Neural crest cell (in vitro differentiated cells): Measurements from ENCODE around the gene TEX261. TPM values are rescaled to one million over a fixed set of nuclear protein-coding genes. Genes with fewer than 3 reads are reported as not detected.

Source experiments
- DNase-seq: peaks from one replicate; pipeline ENCODE4 v3.0.0; 2021; ENCODE audit warnings: low read depth, mixed read lengths, low spot score
- H3K27ac Mint-ChIP-seq: one replicate; pipeline ENCODE4 v1.8.0; 2021; ENCODE audit warnings: mild to moderate bottlenecking, mixed read lengths; ENCODE audit not compliant: unreplicated experiment
- H3K27me3 Mint-ChIP-seq: 2 replicates; pipeline ENCODE4 v1.8.0; 2021; ENCODE audit warnings: low read depth, mild to moderate bottlenecking, mixed read lengths
- H3K36me3 Mint-ChIP-seq: 2 replicates; pipeline ENCODE4 v1.8.0; 2021; ENCODE audit warnings: low read depth, mild to moderate bottlenecking, mixed read lengths
- H3K4me1 Mint-ChIP-seq: 2 replicates; pipeline ENCODE4 v1.8.0; 2021; ENCODE audit warnings: mixed read lengths
- H3K4me3 Mint-ChIP-seq: one replicate; pipeline ENCODE4 v1.8.0; 2021; ENCODE audit warnings: mild to moderate bottlenecking, mixed read lengths
- H3K9me3 Mint-ChIP-seq: 2 replicates; pipeline ENCODE4 v1.8.0; 2021; ENCODE audit warnings: mixed read lengths
- total RNA-seq: library from RNA; stranded (reverse); gene quantifications from 2 replicates; pipeline ENCODE4 v1.2.1, GENCODE V29; 2021
- TF ChIP-seq, protein P1 (sequence below): fragments of 200-600 bp; sonication (generic); conservative IDR thresholded peaks from 2 replicates; pipeline ENCODE4 v1.5.0; 2021; ENCODE audit warnings: antibody characterized with exemption, mild to moderate bottlenecking

The TEX261 gene
- total RNA-seq, 1 donor from 2014 or later: 57.2 TPM

DNA sequence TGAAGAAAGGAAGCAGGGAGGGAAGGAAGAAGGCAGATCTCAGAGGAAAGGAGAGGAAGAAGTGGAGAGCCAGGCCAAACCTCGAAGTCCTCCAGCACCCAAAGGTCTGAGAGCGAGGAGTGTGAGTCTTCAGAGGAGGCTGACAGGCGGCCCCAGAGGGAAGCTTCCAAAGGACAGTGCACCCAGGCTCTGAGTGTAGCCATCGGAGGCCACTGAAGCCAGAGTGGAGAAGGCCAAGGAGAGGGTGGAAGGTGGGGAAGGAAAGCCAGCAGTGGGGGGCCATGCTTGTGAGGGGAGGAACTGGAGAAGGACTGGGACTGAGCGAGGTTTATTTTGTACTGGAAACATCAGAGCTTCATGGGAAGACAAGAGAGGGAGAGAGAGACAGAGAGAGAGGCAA is 53.0 kb downstream of the TEX261 start:
- no peak overlapping the region for H3K4me3 Mint-ChIP-seq
- H3K27me3 Mint-ChIP-seq: peaks cover 7% of the 10 kb centered on the region
- H3K36me3 Mint-ChIP-seq: no peaks in the 10 kb centered on the region
- peaks cover 64% of the 10 kb centered on the region for H3K4me1 Mint-ChIP-seq
- H3K9me3 Mint-ChIP-seq: no peaks in the 10 kb centered on the region
- TF ChIP-seq, protein P1, sequence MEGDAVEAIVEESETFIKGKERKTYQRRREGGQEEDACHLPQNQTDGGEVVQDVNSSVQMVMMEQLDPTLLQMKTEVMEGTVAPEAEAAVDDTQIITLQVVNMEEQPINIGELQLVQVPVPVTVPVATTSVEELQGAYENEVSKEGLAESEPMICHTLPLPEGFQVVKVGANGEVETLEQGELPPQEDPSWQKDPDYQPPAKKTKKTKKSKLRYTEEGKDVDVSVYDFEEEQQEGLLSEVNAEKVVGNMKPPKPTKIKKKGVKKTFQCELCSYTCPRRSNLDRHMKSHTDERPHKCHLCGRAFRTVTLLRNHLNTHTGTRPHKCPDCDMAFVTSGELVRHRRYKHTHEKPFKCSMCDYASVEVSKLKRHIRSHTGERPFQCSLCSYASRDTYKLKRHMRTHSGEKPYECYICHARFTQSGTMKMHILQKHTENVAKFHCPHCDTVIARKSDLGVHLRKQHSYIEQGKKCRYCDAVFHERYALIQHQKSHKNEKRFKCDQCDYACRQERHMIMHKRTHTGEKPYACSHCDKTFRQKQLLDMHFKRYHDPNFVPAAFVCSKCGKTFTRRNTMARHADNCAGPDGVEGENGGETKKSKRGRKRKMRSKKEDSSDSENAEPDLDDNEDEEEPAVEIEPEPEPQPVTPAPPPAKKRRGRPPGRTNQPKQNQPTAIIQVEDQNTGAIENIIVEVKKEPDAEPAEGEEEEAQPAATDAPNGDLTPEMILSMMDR: no peak
- DNase-seq: no peak
- H3K27ac Mint-ChIP-seq: no peak overlapping the region

DNA sequence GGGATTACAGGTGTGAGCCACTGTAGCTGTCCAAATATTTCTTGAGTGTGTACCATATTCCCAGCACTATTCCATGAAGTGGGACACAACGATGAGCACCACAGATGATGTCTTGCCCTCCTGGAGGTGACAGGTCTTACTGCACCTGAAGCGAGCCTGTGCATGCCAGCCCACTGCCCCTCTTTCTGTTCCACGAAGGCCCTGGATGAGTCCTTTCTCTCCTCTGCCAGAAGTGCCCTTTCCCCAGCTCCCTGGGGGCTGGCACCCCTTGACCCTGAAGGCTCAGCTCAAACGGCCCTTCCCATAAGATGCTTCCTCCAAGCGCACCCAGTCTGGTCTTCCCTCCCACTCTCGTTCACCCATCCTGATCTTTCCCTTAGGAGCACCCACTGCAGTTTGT is 53.5 kb downstream of the TEX261 start:
- Mint-ChIP-seq H3K9me3 (no peaks in the 10 kb centered on the region), H3K4me3 (no peak overlapping the region), H3K27me3 (peaks cover 7% of the 10 kb centered on the region), H3K27ac (no peak overlapping the region), H3K4me1 (peaks cover 66% of the 10 kb centered on the region), H3K36me3 (no peaks in the 10 kb centered on the region)
- no peak for DNase-seq
- TF ChIP-seq, protein P1: no peak

DNA sequence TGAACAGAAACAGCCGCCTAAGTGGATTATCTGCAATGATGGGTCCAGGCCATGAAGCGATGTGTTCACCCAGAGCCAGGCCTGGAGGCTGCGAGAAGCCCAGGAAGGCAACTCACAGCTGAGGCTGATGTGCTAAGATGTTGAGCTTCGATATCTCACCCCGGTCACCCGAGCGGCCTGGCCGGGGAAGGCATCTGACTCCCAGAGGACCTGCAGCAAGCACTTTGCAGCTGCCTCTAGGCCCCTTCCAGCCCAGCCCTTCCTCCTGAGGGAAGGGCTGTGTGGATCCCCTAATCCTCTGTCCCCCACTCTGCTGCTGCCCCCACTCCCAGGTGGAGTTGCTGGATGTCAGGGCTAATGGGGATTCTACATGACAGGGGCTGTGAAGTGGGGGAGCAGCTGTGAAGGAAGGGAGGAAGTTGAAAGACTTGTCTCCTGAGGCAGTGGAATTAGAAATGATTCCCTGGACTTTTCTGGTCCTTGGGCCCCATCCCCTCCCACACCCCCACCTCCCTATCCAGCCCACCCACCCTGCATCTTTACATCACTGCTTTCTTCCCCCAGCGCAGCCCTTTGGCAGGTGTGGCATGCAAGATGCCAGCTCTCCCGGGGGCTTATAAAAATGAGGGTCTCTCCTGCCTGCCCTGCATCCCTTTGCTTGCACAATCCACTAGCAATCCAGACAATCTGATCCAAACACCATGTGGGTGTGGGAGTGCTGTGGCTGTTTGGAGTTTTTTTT is 54.7 kb downstream of the TEX261 start:
- H3K27ac Mint-ChIP-seq: no peak overlapping the region
- peak overlapping the region; percentile 35 for H3K4me3 Mint-ChIP-seq
- no peak for DNase-seq
- TF ChIP-seq, protein P1: no peak
- peaks cover 7% of the 10 kb centered on the region for H3K27me3 Mint-ChIP-seq
- H3K9me3 Mint-ChIP-seq: no peaks in the 10 kb centered on the region
- no peaks in the 10 kb centered on the region for H3K36me3 Mint-ChIP-seq
- peaks cover 65% of the 10 kb centered on the region for H3K4me1 Mint-ChIP-seq

DNA sequence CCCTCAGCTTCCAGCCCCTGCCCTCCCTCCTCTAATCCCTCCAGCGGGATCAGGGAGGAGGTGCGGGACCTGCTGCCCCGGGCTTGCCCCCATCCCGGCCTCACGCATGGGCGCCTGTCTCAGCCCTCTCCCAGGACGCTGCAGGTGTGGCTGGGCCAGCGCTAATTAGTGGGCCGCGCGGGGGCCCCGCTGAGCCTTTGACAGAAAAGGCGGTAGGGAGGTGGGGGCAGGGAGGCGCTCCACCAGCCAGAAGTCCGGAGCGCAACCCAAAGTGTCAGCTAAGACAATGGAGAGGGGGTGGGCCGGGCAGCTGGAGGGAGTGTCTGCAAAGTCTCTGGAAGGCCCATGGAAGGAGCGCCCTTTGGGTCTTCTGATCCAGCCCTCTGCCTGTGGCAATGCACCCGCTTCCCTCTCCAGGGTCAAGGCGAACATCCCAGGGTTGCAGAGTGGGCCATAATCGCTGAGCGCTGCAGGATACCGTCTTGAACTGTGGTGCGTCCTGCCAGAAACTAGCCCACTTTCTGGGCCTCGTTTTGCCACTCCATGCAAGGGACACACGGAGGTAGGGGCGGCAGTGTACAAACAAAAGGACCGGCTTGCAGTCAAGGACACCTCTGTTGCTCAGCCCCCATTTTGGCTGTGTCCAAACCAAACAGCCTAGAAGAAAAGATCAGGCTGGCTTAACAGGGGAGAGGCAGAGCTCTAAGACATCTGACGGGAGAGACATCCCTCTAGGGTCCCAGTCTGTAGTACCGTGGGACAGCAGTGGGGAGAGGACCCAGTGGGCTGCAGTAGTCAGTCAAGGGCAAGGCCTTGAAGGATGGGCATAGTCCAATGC is 55.5 kb downstream of the TEX261 start:
- no peak for DNase-seq
- Mint-ChIP-seq H3K27ac (no peak overlapping the region), H3K27me3 (peaks cover 7% of the 10 kb centered on the region), H3K4me3 (peak overlapping the region; percentile 41), H3K4me1 (peaks cover 61% of the 10 kb centered on the region), H3K9me3 (no peaks in the 10 kb centered on the region), H3K36me3 (no peaks in the 10 kb centered on the region)
- TF ChIP-seq, protein P1: no peak

DNA sequence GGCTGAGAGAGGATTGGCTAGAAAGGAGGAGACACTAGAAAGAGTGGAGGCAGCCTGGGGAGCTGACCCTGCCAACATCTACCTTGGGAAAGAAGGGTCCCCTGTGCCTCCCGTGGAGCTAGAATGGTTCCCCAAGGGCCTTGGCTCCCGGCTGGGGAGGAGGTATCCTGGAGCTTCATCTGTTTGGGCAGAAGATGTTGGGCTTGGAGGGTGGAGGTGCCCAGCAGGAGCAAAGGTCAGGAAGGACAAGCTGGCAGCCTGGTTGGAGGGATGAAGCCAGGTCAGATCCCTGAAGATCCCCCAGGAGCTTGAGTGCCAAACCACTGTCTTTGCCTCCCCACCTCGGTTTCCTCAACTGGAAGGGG is 56.1 kb downstream of the TEX261 start:
- DNase-seq: no peak
- Mint-ChIP-seq H3K27ac (no peak overlapping the region), H3K4me1 (peaks cover 54% of the 10 kb centered on the region), H3K27me3 (peaks cover 7% of the 10 kb centered on the region), H3K4me3 (peak overlapping the region; percentile 44), H3K36me3 (no peaks in the 10 kb centered on the region), H3K9me3 (no peaks in the 10 kb centered on the region)
- TF ChIP-seq, protein P1: no peak
